ACC112 (cell line): ENCODE data around the gene INPP1.
"Not testable (repeated sequence)": the region's sequence is repeated elsewhere in the genome, so short reads cannot be mapped to it uniquely, and the experiment has no call there.

Experiments used
- H2AFZ ChIP-seq: fragments of 200-600 bp; sonication (generic); one replicate; pipeline ENCODE4 v1.6.0; 2017; ENCODE audit warnings: antibody characterized with exemption, low read length; ENCODE audit not compliant: unreplicated experiment
- H3K27ac ChIP-seq: fragments of 200-600 bp; sonication (generic); 2 replicates; pipeline ENCODE4 v1.5.1; 2014; ENCODE audit warnings: low read depth, mild to moderate bottlenecking, antibody characterized with exemption, low read length, moderate library complexity
- H3K27me3 ChIP-seq: fragments of 200-600 bp; sonication (generic); 2 replicates; pipeline ENCODE4 v1.6.1; 2014; ENCODE audit warnings: mild to moderate bottlenecking, antibody characterized with exemption, low read length, moderate library complexity, mixed read lengths; ENCODE audit not compliant: insufficient read depth
- H3K36me3 ChIP-seq: fragments of 200-600 bp; sonication (generic); 2 replicates; pipeline ENCODE4 v1.6.1; 2016; ENCODE audit warnings: mild to moderate bottlenecking, antibody characterized with exemption, low read length, moderate library complexity, mixed read lengths; ENCODE audit not compliant: insufficient read depth
- H3K4me1 ChIP-seq: fragments of 200-600 bp; sonication (generic); one replicate; pipeline ENCODE4 v1.6.1; 2016; ENCODE audit warnings: low read length, mixed read lengths; ENCODE audit not compliant: insufficient read depth, unreplicated experiment, control insufficient read depth
- H3K4me3 ChIP-seq: fragments of 200-600 bp; sonication (generic); 2 replicates; pipeline ENCODE4 v1.5.1; 2014; ENCODE audit warnings: mild to moderate bottlenecking, low read depth, low read length
- H3K79me2 ChIP-seq: fragments of 200-600 bp; sonication (generic); one replicate; pipeline ENCODE4 v1.6.0; 2016; ENCODE audit warnings: low read length; ENCODE audit not compliant: control insufficient read depth, unreplicated experiment, insufficient read depth

INPP1 gene

GRCh38 chr2:190351955-190352354 is 8.6 kb downstream of the INPP1 start:
- Histone ChIP-seq H3K4me1 (peaks cover 3% of the 10 kb centered on the region), H3K4me3 (no peak overlapping the region), H3K27me3 (no peaks in the 10 kb centered on the region), H2AFZ (no peak overlapping the region), H3K79me2 (peaks cover 14% of the 10 kb centered on the region), H3K27ac (no peak overlapping the region), H3K36me3 (no peaks in the 10 kb centered on the region)

- Histone ChIP-seq H2AFZ (no peak overlapping the region), H3K4me3 (no peak overlapping the region), H3K27me3 (no peaks in the 10 kb centered on the region), H3K4me1 (peaks cover 3% of the 10 kb centered on the region), H3K36me3 (no peaks in the 10 kb centered on the region), H3K79me2 (peaks cover 13% of the 10 kb centered on the region), H3K27ac (no peak overlapping the region)
These were observed 9.5 kb downstream of the INPP1 start for GRCh38 chr2:190352668-190353536.

- no peak overlapping the region for H3K4me3 ChIP-seq
- no peak overlapping the region for H3K27ac ChIP-seq
- peaks cover 12% of the 10 kb centered on the region for H3K79me2 ChIP-seq
- no peaks in the 10 kb centered on the region for H3K27me3 ChIP-seq
- H3K36me3 ChIP-seq, result no peaks in the 10 kb centered on the region
- no peak overlapping the region for H2AFZ ChIP-seq
- peaks cover 4% of the 10 kb centered on the region for H3K4me1 ChIP-seq
These were observed 10.1 kb downstream of the INPP1 start for GRCh38 chr2:190353537-190353899.

- Histone ChIP-seq H2AFZ (no peak overlapping the region), H3K4me1 (peaks cover 10% of the 10 kb centered on the region), H3K36me3 (no peaks in the 10 kb centered on the region), H3K27ac (no peak overlapping the region), H3K27me3 (no peaks in the 10 kb centered on the region), H3K4me3 (no peak overlapping the region), H3K79me2 (peaks cover 12% of the 10 kb centered on the region)
These were observed 10.8 kb downstream of the INPP1 start for GRCh38 chr2:190354003-190354690.

GRCh38 chr2:190355968-190356644 is 12.7 kb downstream of the INPP1 start:
- no peak overlapping the region for H2AFZ ChIP-seq
- H3K4me3 ChIP-seq, result no peak overlapping the region
- no peaks in the 10 kb centered on the region for H3K36me3 ChIP-seq
- H3K27me3 ChIP-seq, result no peaks in the 10 kb centered on the region
- H3K27ac ChIP-seq, result no peak overlapping the region
- H3K4me1 ChIP-seq, result peaks cover 13% of the 10 kb centered on the region
- H3K79me2 ChIP-seq, result peaks cover 8% of the 10 kb centered on the region

- Histone ChIP-seq H3K36me3 (no peaks in the 10 kb centered on the region), H3K4me1 (peaks cover 13% of the 10 kb centered on the region), H3K79me2 (peaks cover 8% of the 10 kb centered on the region), H2AFZ (no peak overlapping the region), H3K27me3 (no peaks in the 10 kb centered on the region), H3K27ac (no peak overlapping the region), H3K4me3 (no peak overlapping the region)
These were observed 14.2 kb downstream of the INPP1 start for GRCh38 chr2:190357600-190357999.

GRCh38 chr2:190358655-190359448 is 15.5 kb downstream of the INPP1 start:
- H2AFZ ChIP-seq, H3K79me2 ChIP-seq, H3K27me3 ChIP-seq, H3K4me3 ChIP-seq, H3K27ac ChIP-seq, H3K36me3 ChIP-seq: not testable (repeated sequence)
- H3K4me1 ChIP-seq, result peaks cover 13% of the 10 kb centered on the region

- Histone ChIP-seq H3K79me2 (peaks cover 8% of the 10 kb centered on the region), H2AFZ (no peak overlapping the region), H3K27me3 (no peaks in the 10 kb centered on the region), H3K36me3 (no peaks in the 10 kb centered on the region), H3K4me1 (peaks cover 10% of the 10 kb centered on the region), H3K4me3 (no peak overlapping the region), H3K27ac (no peak overlapping the region)
These were observed 17.2 kb downstream of the INPP1 start for GRCh38 chr2:190360561-190360960.

GRCh38 chr2:190360965-190361364 is 17.6 kb downstream of the INPP1 start:
- no peaks in the 10 kb centered on the region for H3K36me3 ChIP-seq
- H2AFZ ChIP-seq, result no peak overlapping the region
- peaks cover 8% of the 10 kb centered on the region for H3K79me2 ChIP-seq
- peaks cover 10% of the 10 kb centered on the region for H3K4me1 ChIP-seq
- no peak overlapping the region for H3K4me3 ChIP-seq
- no peak overlapping the region for H3K27ac ChIP-seq
- H3K27me3 ChIP-seq, result no peaks in the 10 kb centered on the region

GRCh38 chr2:190361572-190361971 is 18.2 kb downstream of the INPP1 start:
- Histone ChIP-seq H3K79me2 (peaks cover 3% of the 10 kb centered on the region), H3K36me3 (no peaks in the 10 kb centered on the region), H3K4me3 (no peak overlapping the region), H3K4me1 (peaks cover 10% of the 10 kb centered on the region), H3K27ac (no peak overlapping the region), H3K27me3 (no peaks in the 10 kb centered on the region), H2AFZ (no peak overlapping the region)
